ENCODE results near the gene CFAP126.
"Not testable (repeated sequence)": the region's sequence is repeated elsewhere in the genome, so short reads cannot be mapped to it uniquely, and the experiment has no call there.

The CFAP126 gene

DNA sequence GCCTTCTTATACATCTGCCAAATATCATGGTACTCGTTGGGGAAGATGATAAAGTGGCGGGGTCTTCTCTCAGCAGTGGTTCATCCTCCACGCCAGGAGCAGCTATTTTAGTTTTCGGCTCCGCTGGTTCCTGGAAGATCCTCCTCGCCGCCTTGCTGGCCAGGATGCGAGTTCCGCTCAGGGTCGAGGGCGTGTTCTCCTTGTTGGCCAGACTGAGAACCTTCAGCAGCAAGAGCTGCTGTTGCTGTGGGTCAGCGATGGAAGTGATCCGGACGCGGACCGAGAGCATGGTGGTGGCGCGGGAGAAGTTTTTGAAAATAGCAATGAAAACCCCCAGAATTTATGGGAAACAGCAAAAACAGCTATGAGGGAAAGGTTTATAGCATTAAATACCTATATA lies 11.4 kb upstream of the CFAP126 start:
- FAIRE-seq = no peak

DNA sequence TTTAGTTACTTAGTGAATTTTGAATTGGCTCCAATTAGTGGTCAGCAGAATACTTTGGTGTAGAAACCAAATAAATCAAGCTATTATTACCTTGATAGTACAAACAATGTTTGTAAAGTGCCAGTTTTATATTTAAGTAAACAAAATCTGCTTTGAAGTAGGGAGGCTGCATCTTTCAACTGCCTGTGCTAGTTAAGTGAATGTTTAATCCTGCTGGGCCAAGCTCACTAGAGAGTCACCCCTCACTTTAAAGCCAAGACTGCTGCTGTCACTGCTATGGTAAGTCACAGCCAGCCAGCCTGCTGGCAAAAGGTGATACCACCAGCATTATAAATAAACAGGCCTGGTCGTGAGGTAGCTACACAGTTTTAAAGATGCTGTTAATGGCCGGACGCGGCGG lies 10.3 kb upstream of the CFAP126 start:
- no peak for FAIRE-seq

DNA sequence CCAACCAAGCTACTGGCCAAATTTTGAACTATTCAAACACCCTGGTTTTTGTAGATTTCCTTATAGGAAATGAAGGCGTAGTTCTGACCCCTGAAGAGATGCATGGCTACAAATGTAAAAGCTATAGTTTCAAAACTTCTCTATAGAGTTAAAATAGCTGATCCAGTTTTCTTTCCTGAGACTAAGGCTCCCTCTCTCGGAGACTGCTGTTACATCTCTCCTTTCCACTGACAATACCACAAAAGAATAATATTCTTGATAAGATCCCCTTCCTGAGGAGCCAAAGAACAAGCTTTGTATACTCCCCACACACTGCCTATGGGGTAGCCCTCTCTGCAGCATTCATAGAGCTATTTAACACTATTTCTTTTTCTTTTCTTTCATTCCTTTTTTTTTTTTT lies 6.7 kb upstream of the CFAP126 start:
- peak; percentile 98 for FAIRE-seq

DNA sequence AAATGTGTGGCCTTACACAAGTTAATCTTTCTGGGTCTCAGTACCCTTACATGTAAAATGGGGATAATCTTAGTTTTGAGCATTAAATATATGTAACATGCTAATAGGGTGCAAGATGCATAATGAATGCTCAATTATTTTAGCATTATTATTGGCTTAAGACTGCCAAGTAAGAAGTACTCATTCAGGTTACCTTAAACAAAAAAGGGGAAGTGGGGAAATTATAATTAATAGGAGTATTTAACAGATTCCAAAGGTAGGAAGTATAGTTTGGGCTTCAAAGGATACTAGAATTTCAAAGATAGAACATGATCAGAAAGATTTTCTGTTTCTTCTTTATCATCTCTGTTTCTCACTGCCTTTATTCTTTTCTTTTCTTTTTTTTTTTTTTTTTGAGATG lies 5.8 kb upstream of the CFAP126 start:
- FAIRE-seq = no peak

DNA sequence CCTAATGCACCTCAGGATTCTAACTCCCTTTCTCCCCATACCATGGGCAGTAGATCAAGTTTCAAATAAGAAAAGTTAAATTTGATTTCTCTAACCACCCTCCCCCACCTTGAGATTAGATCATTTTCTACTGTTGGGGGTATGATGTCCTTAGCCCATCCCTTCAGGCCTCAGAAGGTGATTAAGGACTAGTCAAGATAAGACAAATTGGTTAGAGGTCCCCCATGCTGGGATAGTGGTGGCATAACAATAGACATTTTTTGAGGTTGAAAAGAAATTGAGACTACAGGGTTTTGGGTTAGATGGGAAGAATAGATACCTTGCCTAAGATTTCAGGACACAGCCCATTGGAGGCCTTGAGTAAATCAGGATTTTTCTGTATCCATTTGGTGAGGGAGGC lies 2.5 kb downstream of the CFAP126 start:
- FAIRE-seq = no peak

DNA sequence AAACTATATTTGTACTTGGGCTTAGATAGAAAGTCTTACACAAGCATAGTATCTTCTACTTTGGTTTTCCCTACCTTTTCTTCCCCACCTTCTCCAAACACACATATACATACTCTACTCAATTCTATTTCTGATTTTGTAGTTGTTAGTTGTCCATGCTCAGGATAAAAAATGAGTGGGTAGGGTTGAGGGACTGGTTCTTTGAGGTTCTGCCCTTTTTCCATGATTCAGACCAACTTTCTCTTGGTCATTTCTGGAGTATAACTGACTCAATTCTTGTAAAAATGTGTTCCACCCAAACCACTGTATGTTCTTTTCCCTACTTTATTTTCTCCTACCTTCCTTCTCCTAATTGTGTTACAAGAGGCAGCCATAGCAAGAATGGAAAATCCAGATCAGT lies 3.3 kb downstream of the CFAP126 start:
- no peak for FAIRE-seq

DNA sequence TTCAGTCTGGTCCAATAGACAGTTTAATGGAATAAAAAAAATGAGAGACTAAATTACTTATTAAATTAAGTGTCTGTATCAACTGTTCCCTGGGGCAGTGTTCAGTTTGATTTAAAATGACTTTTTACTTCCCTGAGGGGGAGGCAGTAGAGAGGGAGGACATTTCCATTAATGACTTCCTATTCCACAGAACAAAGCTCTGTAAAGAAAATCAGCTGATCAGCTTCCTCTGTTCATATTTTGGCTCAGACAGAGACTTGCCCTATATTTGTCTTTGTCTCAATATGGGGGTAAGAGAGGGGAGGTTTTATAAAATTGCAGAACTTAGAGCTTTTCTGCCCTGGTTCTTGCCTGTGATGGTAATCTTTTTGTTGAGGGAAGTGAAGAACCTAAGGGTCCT lies 8.4 kb downstream of the CFAP126 start:
- FAIRE-seq = no peak

DNA sequence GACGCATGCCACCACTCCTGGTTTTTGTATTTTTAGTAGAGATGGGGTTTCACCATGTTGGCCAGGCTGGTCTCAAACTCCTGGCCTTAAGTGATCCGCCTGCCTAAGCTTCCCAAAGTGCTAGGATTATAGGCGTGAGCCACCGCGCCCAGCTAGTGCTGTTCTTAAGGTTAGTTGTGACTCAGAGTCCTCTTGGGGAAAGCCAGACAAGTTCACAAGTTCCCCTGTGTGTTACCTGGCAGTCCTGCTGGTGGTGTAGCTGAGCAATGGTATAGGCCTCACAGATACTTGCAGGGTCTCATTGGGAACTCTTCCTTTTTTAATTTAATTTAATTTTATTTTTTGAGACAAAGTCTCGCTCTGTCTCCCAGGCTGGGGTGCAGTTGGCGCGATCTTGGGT lies 10.6 kb downstream of the CFAP126 start:
- FAIRE-seq = no peak

DNA sequence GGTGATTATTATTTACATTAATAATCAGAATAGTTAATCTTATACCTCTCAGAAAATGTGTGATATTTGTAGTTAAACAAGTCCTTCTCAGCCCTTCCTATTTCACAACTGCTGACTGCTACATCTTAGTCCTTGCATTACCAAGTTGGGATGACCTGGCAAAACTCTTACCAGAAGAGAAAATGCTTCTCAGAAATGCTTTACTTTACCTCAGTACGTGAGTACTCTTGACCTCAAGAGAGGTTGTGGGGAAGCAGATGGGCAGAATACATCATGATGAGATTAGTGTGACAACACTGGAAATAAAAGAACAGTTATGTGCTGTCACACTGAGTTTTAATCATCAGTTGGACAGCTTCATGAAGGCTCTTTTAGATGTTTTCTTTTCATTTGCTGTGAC lies 16.2 kb downstream of the CFAP126 start:
- no peak for FAIRE-seq

DNA sequence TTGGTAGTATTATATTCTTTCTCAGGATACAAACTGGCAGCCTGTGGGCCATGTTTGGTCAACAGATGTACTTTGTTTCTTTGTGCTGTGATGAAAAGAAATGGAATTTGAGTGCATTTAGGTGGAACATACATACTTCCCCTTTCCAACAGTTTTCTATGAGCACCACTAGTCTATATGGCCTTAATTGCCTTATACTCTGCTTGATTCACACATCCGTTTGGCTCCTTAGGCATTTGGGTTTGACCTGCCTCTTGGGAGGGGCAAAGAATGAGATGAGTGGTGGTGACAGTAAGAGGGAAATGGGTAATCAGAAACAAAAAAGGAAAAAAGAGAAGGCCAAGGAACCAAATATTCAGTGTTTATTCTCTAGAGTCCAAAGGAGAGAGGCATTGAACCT lies 17.0 kb downstream of the CFAP126 start:
- FAIRE-seq = no peak

DNA sequence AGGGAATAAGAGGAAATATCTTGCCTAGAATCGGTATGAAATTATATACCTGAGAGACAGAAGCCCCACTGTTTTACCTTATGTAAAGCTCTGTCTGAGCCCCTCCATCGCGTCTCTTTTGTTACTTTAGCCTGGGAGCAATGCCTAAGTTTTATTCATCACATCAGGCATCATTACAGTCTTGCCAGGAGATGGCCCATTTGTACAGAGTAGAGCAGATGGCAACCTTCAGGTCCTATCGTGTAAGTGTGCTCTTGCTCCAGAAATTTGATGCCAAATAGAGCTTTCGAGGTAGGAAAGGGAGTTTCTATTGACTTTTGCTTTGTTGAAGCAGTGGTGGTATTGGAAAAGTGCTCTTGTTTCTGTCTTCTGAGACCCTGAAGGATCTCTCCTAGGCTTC lies 24.9 kb downstream of the CFAP126 start:
- FAIRE-seq = no peak

DNA sequence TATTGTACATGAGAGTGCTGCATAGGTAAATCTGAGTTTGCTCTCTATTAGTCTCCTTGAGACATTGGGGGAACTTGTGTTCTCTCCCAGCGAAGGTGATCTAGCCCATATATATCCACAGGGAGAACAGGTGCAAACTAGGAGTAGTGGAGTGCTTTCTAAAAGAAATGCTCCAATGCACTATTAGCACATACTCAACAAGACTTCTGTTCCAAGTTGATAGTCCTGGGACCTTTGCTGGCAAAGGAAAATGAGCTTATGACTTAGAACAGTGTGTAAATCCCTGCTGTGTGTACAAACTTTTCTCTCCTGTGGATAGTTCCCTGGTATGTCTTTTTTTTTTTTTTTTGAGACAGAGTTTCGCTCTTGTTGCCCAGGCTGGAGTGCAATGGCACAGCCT lies 25.5 kb downstream of the CFAP126 start:
- FAIRE-seq = no peak

DNA sequence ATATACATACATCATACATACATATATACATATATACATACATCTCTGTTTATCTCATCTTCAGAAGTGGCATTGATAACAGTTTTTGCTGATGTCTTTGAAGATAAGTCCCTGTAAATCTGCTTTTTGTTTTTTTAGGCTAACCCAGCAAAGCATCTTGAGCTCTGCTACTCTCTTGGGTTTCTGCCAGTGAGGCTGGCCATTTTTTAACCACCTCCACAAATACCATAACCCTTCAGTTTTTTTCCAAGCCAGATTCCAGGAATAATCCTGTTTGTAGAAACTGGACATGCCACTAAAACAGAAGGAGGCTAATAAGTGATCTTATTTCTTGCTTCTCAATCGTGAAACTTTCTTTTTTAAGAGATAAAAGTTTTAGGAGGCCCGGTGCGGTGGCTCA lies 31.9 kb downstream of the CFAP126 start:
- FAIRE-seq = no peak

DNA sequence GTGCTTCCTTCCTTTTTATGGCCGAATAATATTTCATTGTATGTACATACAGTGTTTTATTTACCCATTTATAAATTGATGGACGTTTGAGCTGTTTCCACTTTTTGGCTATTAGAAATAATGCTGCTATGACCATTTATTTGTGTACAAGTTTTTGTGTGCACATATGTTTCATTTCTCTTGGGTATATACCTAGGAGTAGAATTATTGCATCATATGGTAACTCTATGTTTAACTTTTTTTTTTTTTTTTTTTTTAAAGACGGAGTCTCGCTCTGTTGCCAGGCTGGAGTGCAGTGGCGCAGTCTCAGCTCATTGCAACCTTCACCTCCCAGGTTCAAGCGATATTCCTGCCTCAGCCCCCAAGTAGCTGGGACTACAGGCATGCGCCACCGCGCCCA lies 34.5 kb downstream of the CFAP126 start:
- FAIRE-seq = no peak

DNA sequence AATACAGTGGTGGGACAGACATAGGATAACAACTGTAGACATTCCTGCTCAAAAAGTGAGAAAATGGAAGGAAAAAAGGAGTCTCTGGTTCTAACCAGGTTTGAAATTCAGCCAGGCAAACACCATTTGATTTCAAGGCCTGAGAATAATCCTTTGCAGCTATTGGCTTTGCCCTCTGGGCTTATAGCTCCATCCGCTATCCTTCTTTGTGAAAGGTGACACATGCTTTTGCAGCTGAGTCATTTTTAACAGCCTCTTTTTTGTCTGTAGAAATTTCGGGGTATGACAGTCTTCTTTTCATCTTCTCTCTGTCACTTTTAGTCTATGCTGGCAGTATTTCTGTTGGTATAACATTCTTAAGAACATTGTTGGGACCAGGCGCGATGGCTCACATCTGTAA lies 37.3 kb downstream of the CFAP126 start:
- FAIRE-seq = no peak

DNA sequence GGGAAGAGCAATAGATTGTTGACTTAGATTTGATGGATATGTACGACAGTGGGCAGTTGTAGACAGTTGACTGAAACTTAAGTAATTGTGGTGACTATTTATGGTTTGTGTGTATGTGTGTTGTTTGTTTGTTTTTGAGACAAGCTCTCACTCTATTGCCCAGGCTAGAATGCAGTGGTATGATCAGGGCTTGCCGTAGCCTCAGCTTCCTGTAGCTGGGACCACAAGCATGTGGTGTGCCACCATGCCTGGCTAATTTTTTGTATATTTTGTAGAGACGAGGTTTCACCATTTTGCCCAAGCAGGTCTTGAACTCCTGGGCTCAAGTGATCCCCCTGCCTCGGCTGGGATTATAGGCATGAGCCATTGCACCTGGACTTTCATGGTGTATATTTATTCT lies 43.7 kb downstream of the CFAP126 start:
- FAIRE-seq = no peak

DNA sequence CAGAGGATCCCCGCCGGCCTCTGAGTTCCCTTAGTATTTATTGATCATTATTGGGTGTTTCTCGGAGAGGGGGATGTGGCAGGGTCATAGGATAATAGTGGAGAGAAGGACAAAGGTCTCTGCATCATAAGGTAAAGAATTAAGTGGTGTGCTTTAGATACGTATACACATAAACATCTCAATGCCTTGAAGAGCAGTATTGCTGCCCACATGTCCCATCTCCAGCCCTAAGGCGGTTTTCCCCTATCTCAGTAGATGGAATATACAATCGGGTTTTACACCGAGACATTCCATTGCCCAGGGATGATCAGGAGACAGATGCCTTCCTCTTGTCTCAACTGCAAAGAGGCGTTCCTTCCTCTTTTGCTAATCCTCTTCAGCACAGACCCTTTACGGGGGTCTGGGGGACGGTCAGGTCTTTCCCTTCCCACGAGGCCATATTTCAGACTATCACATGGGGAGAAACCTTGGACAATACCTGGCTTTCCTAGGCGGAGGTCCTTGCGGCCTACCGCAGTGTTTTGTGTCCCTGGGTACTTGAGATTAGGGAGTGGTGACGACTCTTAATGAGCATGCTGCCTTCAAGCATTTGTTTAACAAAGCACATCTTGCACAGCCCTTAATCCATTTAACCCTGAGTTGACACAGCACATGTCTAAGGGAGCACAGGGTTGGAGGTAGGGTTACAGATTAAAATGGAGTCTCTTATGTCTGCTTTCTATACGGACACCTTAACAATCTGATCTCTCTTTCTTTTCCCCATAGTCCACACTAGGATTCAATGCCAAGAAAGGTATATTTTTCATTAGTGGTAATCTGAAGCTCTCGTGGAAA lies 51.6 kb downstream of the CFAP126 start:
- FAIRE-seq = not testable (repeated sequence)

Measured in TTC549 (cell line).